Measurements from ENCODE around the gene PCGF6.
"Not testable (repeated sequence)": the region's sequence is repeated elsewhere in the genome, so short reads cannot be mapped to it uniquely, and the experiment has no call there.

PCGF6 gene

DNA sequence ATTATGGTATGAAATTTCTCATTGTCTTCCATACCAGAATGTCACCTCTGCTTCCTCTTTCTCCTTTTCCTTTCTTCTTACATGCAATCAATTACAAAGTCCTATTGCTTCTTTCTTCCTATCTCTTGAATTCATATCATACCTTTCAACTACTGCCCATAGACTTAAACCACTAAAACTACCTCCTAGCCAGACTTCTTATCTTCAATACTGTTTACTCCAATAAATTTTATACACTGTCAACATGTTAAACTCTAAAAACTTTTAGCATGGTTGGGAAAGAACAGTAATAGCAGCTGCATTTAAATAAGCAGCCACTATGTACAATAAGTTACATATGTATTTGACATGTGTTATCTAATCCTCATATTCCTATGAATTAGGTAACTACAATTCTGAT, 34.9 kb downstream of the PCGF6 start:
- DNase-seq (ENCODE audit: low read depth), result no peak

DNA sequence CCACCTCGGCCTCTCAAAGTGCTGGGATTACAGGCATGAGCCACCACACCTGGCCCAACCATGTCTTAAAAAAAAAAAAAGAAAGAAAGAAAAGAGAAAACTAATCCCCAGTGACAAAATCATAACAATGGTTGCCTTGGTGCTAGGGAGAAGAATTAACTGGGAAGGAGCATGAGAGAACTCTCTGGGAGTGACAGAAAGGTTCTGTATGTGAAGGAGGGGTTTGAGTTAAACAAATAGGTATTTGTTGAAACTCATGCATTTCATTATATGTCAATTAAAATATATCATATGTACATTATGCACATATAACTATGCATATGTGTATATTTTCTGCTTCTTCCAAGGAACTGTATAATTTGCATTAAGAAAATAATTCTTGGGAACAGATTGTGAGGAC, 40.7 kb downstream of the PCGF6 start:
- DNase-seq (ENCODE audit: low read depth), result no peak

DNA sequence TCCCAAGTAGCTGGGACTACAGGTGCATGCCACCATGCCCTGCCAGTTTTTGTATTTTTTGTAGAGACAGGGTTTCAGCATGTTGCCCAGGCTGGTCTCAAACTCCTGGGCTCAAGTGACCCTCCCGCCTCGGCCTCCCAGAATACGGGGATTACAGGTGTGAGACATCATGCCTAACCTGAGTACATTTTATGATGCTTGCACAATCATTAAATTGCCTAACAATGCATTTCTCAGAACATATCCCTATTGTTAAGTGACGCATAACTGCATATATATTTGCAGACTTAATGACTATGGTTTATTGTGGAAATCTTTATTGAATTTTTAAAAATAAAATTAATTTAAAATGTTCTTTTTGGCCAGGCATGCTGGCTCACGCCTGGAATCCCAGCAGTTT, 43.3 kb downstream of the PCGF6 start:
- no peak for DNase-seq (ENCODE audit: low read depth)

DNA sequence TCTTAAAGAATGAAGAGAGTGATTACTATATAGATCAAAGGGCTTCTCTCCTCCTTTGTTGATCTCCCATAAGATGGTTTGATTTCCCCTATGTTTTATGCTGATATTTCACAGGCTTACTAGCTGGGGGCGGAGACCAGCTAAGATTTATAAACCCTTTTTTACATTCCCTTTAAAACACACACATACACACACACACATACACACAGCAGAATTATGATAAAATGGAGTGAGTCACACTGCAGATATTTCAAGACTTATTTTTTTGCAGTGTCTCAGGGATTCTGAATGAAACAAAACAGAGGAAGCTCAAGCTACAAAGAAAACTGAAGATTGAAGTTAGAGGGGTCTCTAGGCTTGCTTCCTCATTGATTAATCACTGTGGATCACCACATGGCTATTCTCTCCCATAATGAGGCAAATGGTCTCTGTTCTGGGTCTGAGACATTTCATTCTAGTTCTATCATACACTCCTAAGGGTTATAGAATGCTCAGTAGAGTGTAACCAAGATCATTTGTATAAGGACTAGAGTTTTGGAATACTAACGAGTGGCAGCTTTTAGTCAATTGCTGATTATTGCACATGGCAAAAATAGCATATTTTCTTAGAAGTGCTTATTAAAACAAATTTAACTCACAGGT, 55.4 kb downstream of the PCGF6 start:
- DNase-seq (ENCODE audit: low read depth), result no peak

DNA sequence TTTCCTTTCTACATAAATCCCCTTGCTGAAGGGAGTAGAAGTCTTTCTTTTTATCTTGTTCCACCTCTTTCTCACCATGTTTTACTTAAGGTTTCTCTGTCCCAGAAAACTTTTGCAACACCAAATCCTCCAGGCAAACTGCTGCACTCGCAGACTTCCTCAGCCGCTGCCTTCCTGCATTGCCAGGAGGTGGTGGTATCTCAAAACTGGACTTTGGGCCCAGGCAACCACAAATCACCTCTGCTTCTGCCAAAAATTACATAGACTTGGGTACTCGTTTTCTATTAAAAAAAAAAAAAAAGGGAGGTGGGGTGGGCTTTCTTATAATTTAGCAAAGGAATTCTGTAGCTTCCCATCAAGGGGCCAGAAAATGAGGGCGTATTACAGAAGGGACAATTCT, 59.4 kb downstream of the PCGF6 start:
- no peak for DNase-seq (ENCODE audit: low read depth)

DNA sequence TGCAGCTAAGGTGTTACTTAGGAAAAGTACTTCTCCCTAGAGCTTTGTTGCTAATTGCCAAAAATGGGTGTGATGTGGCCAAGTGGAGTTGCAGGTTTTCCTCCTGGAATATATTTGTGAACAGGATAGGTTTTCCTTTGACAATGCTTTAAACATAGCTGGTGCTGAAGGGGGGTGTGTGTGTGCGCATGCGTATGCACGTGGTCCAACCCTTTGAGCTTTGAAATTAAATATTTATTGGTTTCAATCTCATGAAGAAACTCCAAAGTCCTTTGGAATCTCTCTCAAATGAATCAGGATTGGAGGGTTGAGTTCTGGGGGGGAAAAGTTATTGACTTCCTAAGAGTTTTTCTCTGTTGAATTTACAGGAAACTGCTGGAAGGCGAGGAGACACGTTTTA, 62.9 kb downstream of the PCGF6 start:
- no peak for DNase-seq (ENCODE audit: low read depth)

DNA sequence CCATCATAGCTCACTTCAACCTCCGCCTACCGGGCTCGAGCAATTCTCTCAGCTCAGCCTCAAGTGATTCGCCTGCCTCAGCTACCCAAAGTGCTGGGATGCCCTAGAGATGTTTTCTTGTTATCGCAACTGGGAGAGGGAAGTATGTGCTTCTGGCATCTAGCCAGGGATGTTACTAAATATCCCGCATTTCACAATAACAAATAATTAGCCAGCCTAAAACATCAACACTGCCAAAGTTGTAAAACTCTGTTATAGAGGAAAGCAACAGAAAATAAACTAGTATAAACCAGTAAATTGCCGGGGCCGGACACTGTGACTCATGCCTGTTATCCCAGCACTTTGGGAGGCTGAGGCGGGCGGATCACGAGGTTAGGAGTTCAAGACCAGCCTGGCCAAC, 66.8 kb downstream of the PCGF6 start:
- DNase-seq (ENCODE audit: low read depth), result no peak

DNA sequence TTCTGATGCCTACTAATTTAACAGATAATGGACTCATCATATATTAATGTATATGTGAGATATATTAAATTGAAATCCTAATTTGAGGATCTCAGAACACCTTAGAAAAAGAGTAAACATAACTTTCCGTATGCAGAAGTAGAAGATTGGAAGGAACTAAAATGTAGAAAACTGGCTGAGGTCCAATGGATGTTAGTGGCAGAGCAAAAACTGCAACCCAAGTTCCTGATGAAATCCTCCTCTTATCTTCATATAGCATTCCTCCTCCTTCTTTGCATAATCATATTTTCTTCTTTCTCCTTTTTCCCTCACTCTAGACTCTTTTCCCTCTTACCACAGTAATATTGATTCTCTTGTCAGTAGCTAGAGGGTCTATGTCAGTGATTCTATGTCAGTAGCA, 68.0 kb downstream of the PCGF6 start:
- no peak for DNase-seq (ENCODE audit: low read depth)

DNA sequence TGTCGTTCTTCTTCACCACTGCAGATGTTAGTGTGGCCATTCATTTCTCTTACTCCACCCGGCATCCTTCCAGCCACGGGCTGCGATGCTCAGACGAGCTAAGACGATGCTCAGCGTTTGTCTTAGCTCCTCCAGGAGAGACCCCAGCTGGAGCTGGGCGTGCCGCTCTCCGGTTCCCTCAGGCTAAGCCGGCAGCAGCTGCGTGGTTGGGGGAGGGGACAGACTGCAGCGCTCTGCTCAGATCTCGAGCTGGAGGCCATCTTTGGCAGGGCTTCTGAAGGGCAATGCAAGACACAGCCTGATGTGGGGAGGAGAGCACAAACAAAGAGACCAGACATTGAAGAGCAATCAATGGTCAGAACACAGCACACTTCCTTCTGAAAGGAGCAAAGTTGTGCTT, 69.2 kb downstream of the PCGF6 start:
- no peak for DNase-seq (ENCODE audit: low read depth)

DNA sequence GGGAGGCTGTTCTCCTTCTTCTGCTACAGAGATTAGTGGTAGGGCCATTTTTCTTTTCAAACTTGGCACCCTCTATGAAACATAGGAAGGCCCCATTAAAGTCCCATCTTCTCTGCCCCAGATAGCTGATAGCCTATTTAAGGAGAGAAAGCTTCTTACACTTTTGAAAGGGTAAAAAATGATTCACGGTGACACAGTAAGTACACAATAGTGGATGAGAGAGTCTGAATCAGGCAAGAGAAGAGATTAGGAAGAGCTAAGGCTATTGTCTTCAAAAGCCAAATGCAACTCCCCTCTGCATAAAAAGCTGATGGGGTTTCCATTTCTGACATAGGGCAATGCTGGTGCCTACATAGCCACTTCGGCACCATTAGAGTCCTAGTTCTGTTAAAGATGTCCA, 70.4 kb downstream of the PCGF6 start:
- DNase-seq (ENCODE audit: low read depth), result no peak

DNA sequence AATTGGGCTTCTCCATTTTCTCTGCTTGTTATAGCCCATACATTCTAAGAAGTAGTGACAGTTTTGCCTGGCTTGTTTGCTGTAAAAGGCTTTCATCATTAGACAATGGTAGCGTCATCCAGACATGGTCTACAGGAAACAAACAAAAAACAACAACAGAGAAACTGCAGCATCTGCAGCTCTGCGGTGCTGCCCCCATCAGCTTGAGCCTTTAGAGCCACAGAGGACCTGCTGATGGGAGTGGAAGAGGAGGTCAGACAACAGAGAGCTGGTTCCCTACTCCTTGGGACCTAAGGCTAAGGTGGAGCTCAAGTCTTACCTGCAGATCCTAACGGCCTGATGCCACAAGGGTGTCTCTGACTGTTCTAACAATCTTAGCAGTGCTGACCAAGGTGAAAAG, 70.9 kb downstream of the PCGF6 start:
- DNase-seq (ENCODE audit: low read depth), result no peak

DNA sequence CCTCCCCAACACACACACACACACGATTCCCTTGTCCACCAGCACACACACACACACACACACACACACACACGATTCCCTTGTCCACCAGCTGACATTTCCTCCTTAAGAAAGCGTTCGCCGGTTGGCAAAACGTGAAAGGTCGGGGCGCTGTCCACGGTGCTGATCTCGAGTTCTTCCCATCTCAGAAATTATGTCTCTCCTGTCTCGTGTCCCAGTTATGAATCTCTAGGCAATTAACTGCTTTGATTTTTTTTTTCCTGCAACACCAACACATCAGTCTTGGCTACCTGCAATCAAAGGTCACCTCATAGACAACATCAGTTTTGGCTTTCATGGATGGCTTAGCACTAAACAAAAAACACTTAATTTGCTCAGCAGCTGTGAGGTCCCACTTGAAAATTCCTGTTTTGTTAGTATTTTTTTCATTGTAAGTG, 72.1 kb downstream of the PCGF6 start:
- DNase-seq (ENCODE audit: low read depth), result no peak

DNA sequence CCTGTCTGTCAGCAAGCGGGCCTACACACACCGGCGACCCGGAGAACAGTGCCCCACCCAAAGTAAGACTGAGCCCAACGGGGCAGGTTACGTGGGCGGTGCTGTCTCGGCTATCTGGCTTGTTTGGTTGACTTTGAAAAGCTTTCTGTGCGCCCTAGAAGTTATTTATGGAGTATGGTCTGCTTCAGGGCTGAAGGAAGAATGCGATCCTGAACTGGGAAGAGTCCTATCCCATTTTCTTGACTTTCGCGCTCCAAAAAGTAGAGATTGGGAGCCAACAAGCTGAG, 72.5 kb downstream of the PCGF6 start:
- DNase-seq (ENCODE audit: low read depth), result no peak

DNA sequence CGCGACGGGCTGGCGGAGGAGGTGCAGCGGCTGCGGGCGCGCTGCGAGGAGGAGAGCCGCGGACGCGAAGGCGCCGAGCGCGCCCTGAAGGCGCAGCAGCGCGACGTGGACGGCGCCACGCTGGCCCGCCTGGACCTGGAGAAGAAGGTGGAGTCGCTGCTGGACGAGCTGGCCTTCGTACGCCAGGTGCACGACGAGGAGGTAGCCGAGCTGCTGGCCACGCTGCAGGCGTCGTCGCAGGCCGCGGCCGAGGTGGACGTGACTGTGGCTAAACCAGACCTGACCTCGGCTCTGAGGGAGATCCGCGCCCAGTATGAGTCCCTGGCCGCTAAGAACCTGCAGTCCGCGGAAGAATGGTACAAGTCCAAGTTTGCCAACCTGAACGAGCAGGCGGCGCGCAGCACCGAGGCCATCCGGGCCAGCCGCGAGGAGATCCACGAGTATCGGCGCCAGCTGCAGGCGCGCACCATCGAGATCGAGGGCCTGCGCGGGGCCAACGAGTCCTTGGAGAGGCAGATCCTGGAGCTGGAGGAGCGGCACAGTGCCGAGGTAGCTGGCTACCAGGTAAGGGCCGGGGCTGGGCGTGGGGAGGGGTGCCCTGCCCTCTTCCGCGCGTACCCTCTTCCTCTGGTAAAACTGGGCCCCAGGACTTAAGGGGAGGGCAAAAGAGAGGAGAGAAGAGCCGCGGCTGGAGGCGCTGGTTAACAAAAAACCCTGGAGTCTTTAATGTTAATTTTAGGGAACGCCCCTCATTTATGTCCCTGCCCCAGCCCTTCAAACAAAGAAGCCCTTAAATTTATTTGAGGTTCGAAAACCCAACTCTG, 73.0 kb downstream of the PCGF6 start:
- DNase-seq (ENCODE audit: low read depth), result no peak

DNA sequence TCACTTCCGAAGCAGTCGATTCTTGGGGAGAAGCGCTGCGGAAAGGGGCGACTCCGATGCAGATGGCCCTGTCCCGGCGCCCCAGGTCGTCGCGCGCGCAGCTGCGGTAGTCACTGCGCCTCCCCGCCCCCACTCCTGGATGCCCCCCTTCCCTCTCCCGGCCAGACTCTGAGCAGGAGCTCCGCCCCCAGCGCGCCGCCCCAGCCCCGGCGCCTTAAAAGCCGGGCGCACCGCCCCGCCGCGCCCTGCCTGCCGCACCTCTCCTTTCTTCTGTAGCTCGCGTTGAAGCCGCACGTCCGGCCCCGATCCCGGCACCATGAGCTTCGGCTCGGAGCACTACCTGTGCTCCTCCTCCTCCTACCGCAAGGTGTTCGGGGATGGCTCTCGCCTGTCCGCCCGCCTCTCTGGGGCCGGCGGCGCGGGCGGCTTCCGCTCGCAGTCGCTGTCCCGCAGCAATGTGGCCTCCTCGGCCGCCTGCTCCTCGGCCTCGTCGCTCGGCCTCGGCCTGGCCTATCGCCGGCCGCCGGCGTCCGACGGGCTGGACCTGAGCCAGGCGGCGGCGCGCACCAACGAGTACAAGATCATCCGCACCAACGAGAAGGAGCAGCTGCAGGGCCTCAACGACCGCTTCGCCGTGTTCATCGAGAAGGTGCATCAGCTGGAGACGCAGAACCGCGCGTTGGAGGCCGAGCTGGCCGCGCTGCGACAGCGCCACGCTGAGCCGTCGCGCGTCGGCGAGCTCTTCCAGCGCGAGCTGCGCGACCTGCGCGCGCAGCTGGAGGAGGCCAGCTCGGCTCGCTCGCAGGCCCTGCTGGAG, 73.8 kb downstream of the PCGF6 start, which contains the start of gene INA:
INA (plus strand) TSS at position 243 of the 817 bp plus-strand sequence; CDS start at position 317, 74 bp downstream.
- no peak for DNase-seq (ENCODE audit: low read depth)

DNA sequence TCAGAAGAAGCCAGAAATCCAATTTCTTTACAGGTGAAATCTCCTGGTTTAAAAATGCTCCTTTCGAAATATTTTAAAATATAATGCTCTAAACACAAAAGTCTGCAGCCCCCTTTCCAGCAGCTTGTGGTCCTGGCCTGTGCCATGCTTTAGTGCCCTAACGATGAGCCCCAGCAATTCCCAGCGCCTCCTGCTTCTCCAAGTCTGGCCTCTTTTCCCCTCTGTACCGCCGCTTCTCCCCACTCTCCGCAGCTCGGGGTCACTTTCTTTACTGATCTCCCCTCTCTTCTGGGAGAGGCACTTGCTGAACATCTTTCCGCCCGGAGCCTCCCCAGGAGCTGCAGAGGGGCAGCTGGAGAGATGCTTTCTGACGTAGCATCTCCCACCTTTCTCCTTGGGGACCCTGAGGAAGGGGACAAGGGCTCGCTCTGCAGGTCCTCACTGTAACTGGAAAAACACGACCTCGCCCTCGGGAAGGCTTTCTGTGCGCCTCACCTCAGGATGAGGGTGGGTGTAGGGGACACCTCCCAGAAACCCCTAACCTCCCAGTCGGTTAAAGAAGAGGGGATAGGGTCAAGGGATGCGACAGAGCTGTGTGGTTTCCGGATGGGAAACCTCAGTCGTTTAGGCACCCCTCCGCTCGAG, 74.6 kb downstream of the PCGF6 start:
- DNase-seq (ENCODE audit: low read depth), result no peak

DNA sequence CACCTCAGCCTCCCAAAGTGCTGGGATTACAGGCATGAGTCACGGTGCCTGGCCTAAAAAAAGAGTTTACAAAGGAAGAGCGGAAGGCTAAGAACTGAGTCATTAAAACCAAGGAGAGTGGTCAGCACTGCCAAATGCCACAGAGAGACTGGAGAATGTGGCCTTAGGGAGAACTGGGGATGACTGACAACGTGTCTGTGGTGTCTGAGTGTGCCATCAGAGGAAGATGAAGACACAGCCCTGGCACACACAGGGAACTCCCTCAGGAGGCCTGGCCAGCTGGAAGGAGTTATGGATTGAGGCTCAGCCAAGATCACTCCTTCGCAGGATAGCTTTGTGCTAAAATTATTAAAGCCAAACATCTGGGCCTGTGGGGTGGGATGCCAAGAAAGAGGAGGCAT, 77.9 kb downstream of the PCGF6 start:
- peak; percentile 89 for DNase-seq (ENCODE audit: low read depth)

DNA sequence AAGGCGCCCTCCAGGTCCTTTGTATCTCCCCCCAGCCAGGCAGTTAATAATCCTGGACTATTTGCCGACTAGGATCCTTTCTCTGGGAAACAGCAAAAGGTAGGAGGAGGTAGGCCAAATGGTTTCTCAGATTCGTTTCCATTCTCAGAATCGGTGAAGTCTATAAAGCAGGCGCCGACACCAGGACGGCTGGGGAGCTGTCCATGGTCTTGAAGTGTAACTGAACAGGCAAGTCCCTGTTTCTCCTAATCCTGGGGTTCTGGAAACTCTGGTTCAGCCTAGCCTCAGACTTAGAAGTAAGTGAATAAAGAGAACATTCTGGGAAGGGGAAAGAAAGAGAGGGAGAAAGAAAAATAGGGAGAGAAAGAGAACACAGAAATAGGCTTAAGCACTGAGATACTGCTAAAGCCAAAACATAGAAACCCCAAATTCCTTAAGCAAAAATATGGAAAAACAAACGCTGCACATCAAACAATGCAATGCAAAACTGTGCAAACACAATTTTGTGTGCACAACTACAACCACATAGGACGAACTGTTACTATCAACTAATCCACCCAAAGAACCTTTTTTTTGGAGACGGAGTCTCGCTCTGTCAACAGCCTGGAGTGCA, 85.1 kb downstream of the PCGF6 start:
- DNase-seq (ENCODE audit: low read depth), result no peak

DNA sequence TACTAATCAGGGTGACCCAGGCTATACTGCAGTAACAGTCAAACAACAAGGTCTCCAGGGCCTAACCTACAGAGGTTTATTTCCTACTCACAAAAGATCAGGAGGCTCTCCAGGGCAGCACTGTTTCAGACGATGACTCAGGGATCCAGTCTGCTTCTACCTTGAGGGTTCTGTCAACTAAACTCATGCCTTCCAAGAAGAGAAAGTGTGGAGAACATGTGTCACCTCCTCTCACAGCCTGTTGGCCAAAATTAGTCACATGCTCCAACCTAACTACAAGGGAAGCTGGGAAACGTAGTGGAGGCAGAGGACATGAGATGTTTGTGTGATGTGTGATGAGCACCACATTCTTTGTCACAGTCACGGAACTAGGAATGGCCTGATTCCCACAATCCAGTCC, 88.7 kb downstream of the PCGF6 start:
- DNase-seq (ENCODE audit: low read depth), result no peak

DNA sequence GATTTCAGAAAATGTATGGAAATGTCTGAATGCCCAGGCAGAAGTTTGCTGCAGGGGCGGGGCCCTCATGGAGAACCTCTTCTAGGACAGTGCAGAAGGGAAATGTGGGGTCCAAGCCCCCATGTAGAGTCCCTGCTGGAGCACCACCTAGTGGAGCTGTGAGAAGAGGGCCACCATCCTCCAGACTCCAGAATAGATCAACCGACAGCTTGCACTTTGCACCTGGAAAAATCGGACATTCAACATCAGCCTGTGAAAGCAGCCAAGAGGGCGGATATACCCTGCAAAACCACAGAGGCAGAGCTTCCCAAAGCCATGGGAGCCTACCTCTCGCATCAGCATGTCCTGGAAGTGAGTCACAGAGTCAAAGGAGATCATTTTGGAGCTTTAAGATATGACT, 91.0 kb downstream of the PCGF6 start:
- DNase-seq (ENCODE audit: low read depth), result no peak

DNA sequence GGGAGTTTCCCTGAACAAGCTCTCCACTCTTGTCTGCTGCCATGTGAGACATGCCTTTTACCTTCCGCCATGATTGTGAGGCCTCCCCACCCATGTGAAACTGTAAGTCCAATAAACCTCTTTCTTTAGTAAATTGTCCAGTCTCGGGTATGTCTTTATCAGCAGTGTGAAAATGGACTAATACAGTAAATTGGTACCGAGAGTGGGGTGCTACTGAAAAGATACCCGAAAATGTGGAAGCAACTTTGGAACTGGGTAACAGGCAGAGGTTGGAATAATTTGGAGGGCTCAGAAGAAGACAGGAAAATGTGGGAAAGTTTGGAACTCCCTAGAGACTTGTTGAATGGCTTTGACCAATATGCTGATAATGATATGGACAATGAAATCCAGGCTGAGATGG, 92.0 kb downstream of the PCGF6 start:
- DNase-seq (ENCODE audit: low read depth), result not testable (repeated sequence)

DNA sequence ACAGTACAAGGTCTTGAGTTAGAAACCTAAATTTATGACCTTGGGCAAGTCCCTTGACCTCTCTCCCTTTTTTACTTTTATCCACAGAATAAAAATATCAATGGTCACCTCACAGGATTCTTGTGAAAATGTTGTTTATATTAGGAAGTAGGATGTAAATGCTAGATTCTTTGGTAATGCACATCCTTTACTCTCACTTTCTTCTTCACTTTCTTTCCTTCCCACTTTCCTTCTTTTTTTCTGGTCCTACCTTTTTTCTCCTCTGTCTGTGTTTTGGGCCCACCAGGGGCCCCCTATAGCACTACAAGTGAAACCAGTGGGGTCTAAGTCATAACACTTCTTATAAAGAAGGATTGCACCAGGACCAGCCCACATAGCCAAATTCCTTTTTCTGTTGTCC, 93.1 kb downstream of the PCGF6 start:
- DNase-seq (ENCODE audit: low read depth), result no peak

All from HS-27A (cell line).